Heart left ventricle (tissue), 16 donors: ENCODE results near the gene ALDH3A2. TPM values are rescaled to one million over a fixed set of nuclear protein-coding genes. Genes with fewer than 3 reads are reported as not detected.

ENCODE experiments used
- ATAC-seq, 4 donors: fragments of 200-7000 bp; cut with Tn5 transposase; one replicate each; pipeline ENCODE4 v1.9.1; 2020 to 2022; ENCODE audit warnings: moderate library complexity in 4 of 4, mild to moderate bottlenecking in 3 of 4, moderate number of reproducible peaks in 1 of 4
- DNase-seq, 5 donors: peaks; one replicate each; pipeline ENCODE4 v3.0.0-alpha.2; 2020
- H3K27ac ChIP-seq, 12 donors: fragments of 200-600 bp; sonication (generic) in 4 of 12; one replicate each; pipeline versions ENCODE4 v1.5.0 to v1.8.0; 2016 to 2022; ENCODE audit warnings: mild to moderate bottlenecking in 2 of 12
- H3K27me3 ChIP-seq, 9 donors: fragments of 200-600 bp; sonication (generic) in 2 of 9; one replicate each; pipeline versions ENCODE4 v1.5.1 to v1.8.0; 2016 to 2022; ENCODE audit warnings: mild to moderate bottlenecking in 3 of 9
- H3K36me3 ChIP-seq, 9 donors: fragments of 200-600 bp; sonication (generic) in 2 of 9; one replicate each; pipeline versions ENCODE4 v1.5.0 to v1.8.0; 2018 to 2022; ENCODE audit warnings: mild to moderate bottlenecking in 2 of 9
- H3K4me1 ChIP-seq, 12 donors: fragments of 200-600 bp; sonication (generic) in 4 of 12; one replicate each; pipeline versions ENCODE4 v1.5.0 to v1.8.0; 2016 to 2022; ENCODE audit warnings: mild to moderate bottlenecking in 3 of 12
- H3K4me3 ChIP-seq, 12 donors: fragments of 200-600 bp; sonication (generic) in 4 of 12; one replicate each; pipeline versions ENCODE4 v1.5.0 to v1.8.0; 2017 to 2022; ENCODE audit warnings: mild to moderate bottlenecking in 9 of 12, moderate library complexity in 4 of 12
- H3K9me3 ChIP-seq, 12 donors: fragments of 200-600 bp; sonication (generic) in 4 of 12; one replicate each; pipeline versions ENCODE4 v1.5.0 to v1.8.0; 2016 to 2022; ENCODE audit warnings: mild to moderate bottlenecking in 1 of 12
- CTCF ChIP-seq, 12 donors: fragments of 200-600 bp; sonication (generic) in 4 of 12; IDR thresholded peaks; one replicate each; pipeline versions ENCODE4 v1.5.0 to v1.8.0; 2018 to 2022; ENCODE audit warnings: antibody characterized with exemption in 12 of 12, mild to moderate bottlenecking in 5 of 12
- POLR2A ChIP-seq, 2 donors: fragments of 450-650 bp; IDR thresholded peaks; one replicate each; pipeline ENCODE4 v1.6.1; 2017; ENCODE audit warnings: antibody characterized with exemption in 2 of 2, mild to moderate bottlenecking in 2 of 2, moderate library complexity in 2 of 2
- WGBS, 4 donors: extraction: QIAGEN DNeasy Blood & Tissue Kit in 2 of 4; methylation state at CpG; one replicate each; pipeline versions ENCODE4 v1.1.5 to v1.1.7; 2013 to 2018; 5-methylcytosine and 5-hydroxymethylcytosine counted together
- intact Hi-C, 10 donors: fragments of 100-400 bp; cut with DNase I; formaldehyde crosslinking; loops; one replicate each; pipeline versions ENCODE4 v1.11.1 to v1.14.2; 2022
- polyA plus RNA-seq, 2 donors: library from polyadenylated mRNA; stranded (reverse); fragments of 200-250 nt; gene quantifications; one replicate each; pipeline ENCODE4 v1.2.3, GENCODE V29; 2013
- total RNA-seq, 9 donors: library from RNA; depleted of rRNA in 2 of 9; stranded (reverse); fragments of >200 nt in 2 of 9; fragmentation: NEBNext Ultra II Directional in 3 of 9; extraction: Animal tissue kit (Norgen Biotek cat#: 25700) in 3 of 9; gene quantifications; one replicate each; pipeline versions ENCODE4 v1.1.0 to v1.2.4, GENCODE V29; 2016 to 2023
- donor health status: ischemic (EF 13 %, LVEDD 7.1; RV severe dilation, severe dysfunction).
- donor health status: healthy with polysubstance abuse.
- donor health status: DM: no; HTN: yes; CAD: no.
- donor health status: DM: no; HTN: no; CAD: no.
- donor health status: ischemic (EF 25% LVEDD 6.9; RV normal size, moderate dysfunction).
- donor health status: ischemic (EF 25% LVEDD 5.7; RV mildly dilated, moderate dysfunction).
- donor health status: healthy.
- donor health status: DM: yes; HTN: yes; CAD: no.
- donor health status: ischemic (EF 35%, LVEDD 5.7; RV mildly dilated, moderate dysfunction).
- donor health status: nonischemic (EF 11% LVEDD 7.7; RV severe dilation, severe dysfunction).
- donor health status: DM: yes; HTN: yes; CAD: no.
- donor health status: PGD.
- donor health status: ischemic (EF 29% LVEDD 5.4; RV normal size, mild dysfunction).
- donor health status: nonischemic (EF 23%, LVEDD 6.1; RV moderate dilation, normal function).

The ALDH3A2 gene
- total and polyA plus RNA-seq, 11 donors, result 25.7 to 129 (median 71.8) TPM

GRCh38 chr17:19613979-19614378, 34.6 kb upstream of the ALDH3A2 start:
- DNase-seq (no peak), ATAC-seq (no peak)
- H3K9me3 ChIP-seq, result peaks cover 0 to 24% (median 15%) of the 10 kb centered on the region in 12 donors
- H3K4me1 ChIP-seq, result peaks cover 0 to 11% (median 0%) of the 10 kb centered on the region in 12 donors
- no peaks in the 10 kb centered on the region for H3K27me3 ChIP-seq
- WGBS, 4 donors, result 75 to 82% (median 78%) methylated on average over 10 of the region's 10 CpGs
- intact Hi-C loops, result no loop called here
- H3K36me3 ChIP-seq, result no peaks in the 10 kb centered on the region
- TF ChIP-seq POLR2A (IDR thresholded peaks at IDR 0.05), result no peak
- H3K4me3 ChIP-seq, result no peak overlapping the region
- H3K27ac ChIP-seq, result no peak overlapping the region

DNA sequence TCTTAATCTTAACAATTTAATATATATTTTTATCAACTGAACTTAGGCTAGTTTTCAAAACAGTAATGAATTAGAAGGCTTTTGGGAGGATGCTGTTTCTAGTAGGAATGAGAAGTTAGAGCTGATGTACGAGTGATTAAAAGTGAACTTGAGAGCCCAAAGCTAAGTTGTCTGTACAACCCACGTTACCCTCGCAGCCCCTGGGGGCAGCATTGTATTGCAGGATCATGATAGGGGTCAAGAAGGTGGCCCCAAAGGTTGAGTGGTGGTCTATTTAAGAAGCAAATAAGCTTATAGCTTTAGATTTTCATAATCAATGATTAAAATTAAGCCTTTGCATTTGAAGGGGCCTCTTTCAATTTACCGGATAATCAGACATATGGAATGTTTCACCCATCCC, 33.7 kb upstream of the ALDH3A2 start:
- H3K4me1 ChIP-seq, result peaks cover 0 to 11% (median 0%) of the 10 kb centered on the region in 12 donors
- H3K9me3 ChIP-seq, result peaks cover 0 to 33% (median 24%) of the 10 kb centered on the region in 12 donors
- intact Hi-C loops, result no loop called here
- no peak for TF ChIP-seq CTCF (IDR thresholded peaks at IDR 0.05)
- no peak for TF ChIP-seq POLR2A (IDR thresholded peaks at IDR 0.05)
- no peak overlapping the region for H3K27ac ChIP-seq
- no peak overlapping the region for H3K4me3 ChIP-seq
- no peaks in the 10 kb centered on the region for H3K36me3 ChIP-seq
- no peaks in the 10 kb centered on the region for H3K27me3 ChIP-seq
- WGBS, 4 donors, result 89 to 94% (median 91%) methylated on average over 4 of the region's 4 CpGs
- ATAC-seq (no peak), DNase-seq (no peak)

DNA sequence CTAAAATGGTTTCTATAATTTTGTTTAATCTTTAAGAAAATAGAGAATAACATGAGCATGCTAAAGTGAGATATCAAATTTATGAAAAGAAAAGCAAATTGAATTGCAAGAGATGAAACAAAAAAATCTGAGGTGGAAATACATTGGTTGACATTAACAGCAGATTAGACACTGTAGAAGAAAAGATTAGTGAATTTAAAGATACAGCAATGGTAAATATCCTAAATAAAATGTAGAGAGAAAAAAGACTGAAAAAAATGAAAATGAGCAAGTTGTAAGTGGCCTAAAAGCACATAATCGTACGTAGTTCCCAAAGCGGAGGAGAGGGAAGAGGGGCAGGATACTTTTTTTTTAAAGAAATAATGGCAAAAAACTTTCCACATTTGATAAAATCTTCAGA, 30.5 kb upstream of the ALDH3A2 start:
- H3K9me3 ChIP-seq, result peaks cover 0 to 62% (median 36%) of the 10 kb centered on the region in 12 donors
- no peak overlapping the region for H3K27ac ChIP-seq
- TF ChIP-seq POLR2A (IDR thresholded peaks at IDR 0.05) (no peak), CTCF (IDR thresholded peaks at IDR 0.05) (no peak)
- ATAC-seq (no peak), DNase-seq (no peak)
- H3K4me3 ChIP-seq, result no peak overlapping the region
- intact Hi-C loops, result no loop called here
- H3K36me3 ChIP-seq, result no peaks in the 10 kb centered on the region
- WGBS, 4 donors, result 89 to 96% (median 92%) methylated on average over 3 of the region's 3 CpGs
- no peaks in the 10 kb centered on the region for H3K27me3 ChIP-seq
- H3K4me1 ChIP-seq, result no peaks in the 10 kb centered on the region

- Histone ChIP-seq H3K4me3 (no peak overlapping the region), H3K9me3 (peaks cover 0 to 62% (median 36%) of the 10 kb centered on the region in 12 donors), H3K27ac (no peak overlapping the region), H3K27me3 (no peaks in the 10 kb centered on the region), H3K4me1 (no peaks in the 10 kb centered on the region), H3K36me3 (no peaks in the 10 kb centered on the region)
- no peak for TF ChIP-seq CTCF (IDR thresholded peaks at IDR 0.05)
- no peak for TF ChIP-seq POLR2A (IDR thresholded peaks at IDR 0.05)
- intact Hi-C loops, result no loop called here
- no peak for ATAC-seq
- no peak for DNase-seq
- 49 to 97% (median 71%) methylated on average over 2 of the region's 2 CpGs for WGBS, 4 donors
Observed at GRCh38 chr17:19619705-19620325, 28.7 kb upstream of the ALDH3A2 start.

DNA sequence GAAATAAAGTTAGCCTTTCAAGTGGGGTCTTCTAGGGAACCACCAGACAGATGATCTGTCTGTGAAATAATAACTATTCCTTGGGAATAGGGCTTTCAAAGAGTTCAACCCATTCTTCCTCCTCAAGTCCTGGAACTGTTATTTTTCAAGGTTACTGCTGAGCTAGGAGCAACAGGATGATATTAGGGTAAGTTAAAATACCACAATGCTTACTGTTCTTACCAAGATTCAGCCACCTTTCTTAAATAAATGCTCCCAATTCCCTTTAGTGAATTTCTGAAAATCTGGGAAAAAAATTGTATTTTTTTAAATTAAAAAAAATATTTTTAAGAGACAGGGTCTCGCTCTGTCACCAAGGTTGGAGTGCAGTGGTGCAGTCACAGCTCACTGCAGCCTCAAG, 26.9 kb upstream of the ALDH3A2 start:
- H3K27me3 ChIP-seq, result no peaks in the 10 kb centered on the region
- H3K9me3 ChIP-seq, result peaks cover 0 to 60% (median 36%) of the 10 kb centered on the region in 12 donors
- no peaks in the 10 kb centered on the region for H3K36me3 ChIP-seq
- no peak for ATAC-seq
- WGBS, 4 donors, result 93 to 100% (median 99%) methylated on average over 1 of the region's 1 CpG
- intact Hi-C loops, result no loop called here
- no peak overlapping the region for H3K4me3 ChIP-seq
- DNase-seq, result no peak
- H3K27ac ChIP-seq, result no peak overlapping the region
- TF ChIP-seq POLR2A (IDR thresholded peaks at IDR 0.05) (no peak), CTCF (IDR thresholded peaks at IDR 0.05) (no peak)
- no peaks in the 10 kb centered on the region for H3K4me1 ChIP-seq
